OCI-LY1 (cell line): ENCODE data around the gene USP6NL.
"Not testable (repeated sequence)": the region's sequence is repeated elsewhere in the genome, so short reads cannot be mapped to it uniquely, and the experiment has no call there.

Experiments
- H2AFZ ChIP-seq: fragments of 200-600 bp; sonication (generic), shearing (Covaris generic); 2 replicates; pipeline ENCODE4 v1.6.0; 2014; ENCODE audit warnings: antibody characterized with exemption, mild to moderate bottlenecking, low read length
- H3F3A ChIP-seq: fragments of 200-600 bp; sonication (generic), shearing (Covaris generic); 2 replicates; pipeline ENCODE4 v1.6.0; 2014; ENCODE audit warnings: mild to moderate bottlenecking, antibody characterized with exemption, low read length, moderate library complexity; ENCODE audit not compliant: insufficient read depth
- H3K27ac ChIP-seq: fragments of 200-600 bp; sonication (generic); 2 replicates; pipeline ENCODE4 v1.5.1; 2014; ENCODE audit warnings: low read length, mixed run types, mild to moderate bottlenecking, low read depth; ENCODE audit not compliant: poor library complexity, severe bottlenecking
- H3K27me3 ChIP-seq: fragments of 200-600 bp; sonication (generic); 2 replicates; pipeline ENCODE4 v1.6.0; 2014; ENCODE audit warnings: antibody characterized with exemption, mild to moderate bottlenecking, low read length, moderate library complexity; ENCODE audit not compliant: insufficient read depth
- H3K36me3 ChIP-seq: fragments of 200-600 bp; sonication (generic); 2 replicates; pipeline ENCODE4 v1.6.1; 2014; ENCODE audit warnings: mild to moderate bottlenecking, antibody characterized with exemption, low read length, moderate library complexity, mixed read lengths; ENCODE audit not compliant: insufficient read depth
- H3K4me1 ChIP-seq: fragments of 200-600 bp; sonication (generic); 2 replicates; pipeline ENCODE4 v1.5.1; 2014; ENCODE audit warnings: mild to moderate bottlenecking, low read length, moderate library complexity; ENCODE audit not compliant: insufficient read depth, severe bottlenecking
- H3K4me2 ChIP-seq: fragments of 200-600 bp; sonication (generic), shearing (Covaris generic); 2 replicates; pipeline ENCODE4 v1.6.1; 2014; ENCODE audit warnings: low read length
- H3K4me3 ChIP-seq: fragments of 200-600 bp; sonication (generic); 2 replicates; pipeline ENCODE4 v1.5.1; 2014; ENCODE audit warnings: low read length, low read depth, mild to moderate bottlenecking, mixed read lengths; ENCODE audit not compliant: poor library complexity, severe bottlenecking
- H3K79me2 ChIP-seq: fragments of 200-600 bp; shearing (Covaris generic); 2 replicates; pipeline ENCODE4 v1.6.1; 2016; ENCODE audit warnings: mixed run types, low read length, mixed read lengths; ENCODE audit not compliant: insufficient read depth
- H3K9ac ChIP-seq: fragments of 200-600 bp; sonication (generic), shearing (Covaris generic); 2 replicates; pipeline ENCODE4 v1.6.1; 2014; ENCODE audit warnings: mild to moderate bottlenecking, low read length, mixed read lengths
- H3K9me2 ChIP-seq: fragments of 200-600 bp; sonication (generic), shearing (Covaris generic); 2 replicates; pipeline ENCODE4 v1.6.1; 2014; ENCODE audit warnings: low read depth, mild to moderate bottlenecking, low read length, mixed read lengths
- H3K9me3 ChIP-seq: fragments of 200-600 bp; shearing (Covaris generic); 2 replicates; pipeline ENCODE4 v1.6.1; 2014; ENCODE audit warnings: low read length, mixed read lengths
- H4K20me1 ChIP-seq: fragments of 200-600 bp; sonication (generic), shearing (Covaris generic); 2 replicates; pipeline ENCODE4 v1.6.0; 2016; ENCODE audit warnings: mild to moderate bottlenecking, low read length; ENCODE audit not compliant: insufficient read depth
- EZH2 ChIP-seq: fragments of 200-600 bp; sonication (generic), shearing (Covaris generic); IDR thresholded peaks from 2 replicates; pipeline ENCODE4 v1.8.0; 2017; ENCODE audit warnings: borderline replicate concordance, mixed run types, mild to moderate bottlenecking, antibody characterized with exemption, low read length, moderate library complexity, mixed read lengths
- TF ChIP-seq, protein P1 (sequence below): fragments of 200-600 bp; sonication (generic), shearing (Covaris generic); IDR thresholded peaks from 2 replicates; pipeline ENCODE4 v1.5.1; 2017; ENCODE audit warnings: mild to moderate bottlenecking, antibody characterized with exemption, low read length, moderate library complexity, mixed read lengths

USP6NL gene

GRCh38 chr10:11499425-11500071, 111.9 kb downstream of the USP6NL start:
- Histone ChIP-seq H3K9ac (no peak overlapping the region), H3K9me3 (no peaks in the 10 kb centered on the region), H3K36me3 (no peaks in the 10 kb centered on the region; the same call in 1 of the 2 replicates), H3K27me3 (no peaks in the 10 kb centered on the region), H4K20me1 (no peaks in the 10 kb centered on the region), H3K4me1 (no peaks in the 10 kb centered on the region), H3K9me2 (no peaks in the 10 kb centered on the region), H3K79me2 (no peaks in the 10 kb centered on the region), H3F3A (no peaks in the 10 kb centered on the region; the same call in 1 of the 2 replicates), H3K4me2 (no peak overlapping the region), H2AFZ (no peak overlapping the region), H3K4me3 (no peak overlapping the region), H3K27ac (no peak overlapping the region)
- no peak for TF ChIP-seq EZH2
- TF ChIP-seq, protein P1, sequence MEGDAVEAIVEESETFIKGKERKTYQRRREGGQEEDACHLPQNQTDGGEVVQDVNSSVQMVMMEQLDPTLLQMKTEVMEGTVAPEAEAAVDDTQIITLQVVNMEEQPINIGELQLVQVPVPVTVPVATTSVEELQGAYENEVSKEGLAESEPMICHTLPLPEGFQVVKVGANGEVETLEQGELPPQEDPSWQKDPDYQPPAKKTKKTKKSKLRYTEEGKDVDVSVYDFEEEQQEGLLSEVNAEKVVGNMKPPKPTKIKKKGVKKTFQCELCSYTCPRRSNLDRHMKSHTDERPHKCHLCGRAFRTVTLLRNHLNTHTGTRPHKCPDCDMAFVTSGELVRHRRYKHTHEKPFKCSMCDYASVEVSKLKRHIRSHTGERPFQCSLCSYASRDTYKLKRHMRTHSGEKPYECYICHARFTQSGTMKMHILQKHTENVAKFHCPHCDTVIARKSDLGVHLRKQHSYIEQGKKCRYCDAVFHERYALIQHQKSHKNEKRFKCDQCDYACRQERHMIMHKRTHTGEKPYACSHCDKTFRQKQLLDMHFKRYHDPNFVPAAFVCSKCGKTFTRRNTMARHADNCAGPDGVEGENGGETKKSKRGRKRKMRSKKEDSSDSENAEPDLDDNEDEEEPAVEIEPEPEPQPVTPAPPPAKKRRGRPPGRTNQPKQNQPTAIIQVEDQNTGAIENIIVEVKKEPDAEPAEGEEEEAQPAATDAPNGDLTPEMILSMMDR, result no peak

- H3K4me2 ChIP-seq, result no peak overlapping the region
- H3K4me3 ChIP-seq, result no peak overlapping the region
- no peaks in the 10 kb centered on the region for H4K20me1 ChIP-seq
- H2AFZ ChIP-seq, result no peak overlapping the region
- no peaks in the 10 kb centered on the region for H3K79me2 ChIP-seq
- H3K36me3 ChIP-seq, result no peaks in the 10 kb centered on the region; the same call in 1 of the 2 replicates
- H3K27me3 ChIP-seq, result no peaks in the 10 kb centered on the region
- H3K27ac ChIP-seq, result no peak overlapping the region
- H3F3A ChIP-seq, result no peaks in the 10 kb centered on the region; the same call in 1 of the 2 replicates
- no peaks in the 10 kb centered on the region for H3K4me1 ChIP-seq
- TF ChIP-seq, protein P1, result no peak
- no peak for TF ChIP-seq EZH2
- H3K9me3 ChIP-seq, result no peaks in the 10 kb centered on the region
- H3K9me2 ChIP-seq, result no peaks in the 10 kb centered on the region
- no peak overlapping the region for H3K9ac ChIP-seq
Observed at GRCh38 chr10:11498399-11498798, 113.1 kb downstream of the USP6NL start.

GRCh38 chr10:11494923-11495322, 116.5 kb downstream of the USP6NL start:
- not testable (repeated sequence) for H3K79me2 ChIP-seq, H3K4me1 ChIP-seq, H2AFZ ChIP-seq, H3K4me2 ChIP-seq, H3K9me2 ChIP-seq, H3K4me3 ChIP-seq, H3K27me3 ChIP-seq, H4K20me1 ChIP-seq, H3K36me3 ChIP-seq, H3F3A ChIP-seq, H3K9ac ChIP-seq, H3K9me3 ChIP-seq, H3K27ac ChIP-seq

GRCh38 chr10:11493646-11494045, 117.8 kb downstream of the USP6NL start:
- Histone ChIP-seq H2AFZ (no peak overlapping the region), H3K9ac (no peak overlapping the region), H3K27me3 (no peaks in the 10 kb centered on the region), H3K4me1 (no peaks in the 10 kb centered on the region), H3K9me2 (no peaks in the 10 kb centered on the region), H3K36me3 (no peaks in the 10 kb centered on the region; the same call in 1 of the 2 replicates), H3K9me3 (no peaks in the 10 kb centered on the region), H4K20me1 (no peaks in the 10 kb centered on the region), H3K4me3 (no peak overlapping the region), H3K4me2 (no peak overlapping the region), H3K79me2 (no peaks in the 10 kb centered on the region), H3F3A (no peaks in the 10 kb centered on the region), H3K27ac (no peak overlapping the region)
- TF ChIP-seq, protein P1, result no peak
- TF ChIP-seq EZH2, result no peak
